Hematopoietic multipotent progenitor cell treated with erythropoietin and hydrocortisone succinate and interleukin-3 and kit ligand, for 4 days (in vitro differentiated cells): ENCODE results near the gene GATA1.

Experiments used
- DNase-seq: peaks from one replicate; pipeline ENCODE4 v3.0.0-alpha.2; 2015

GATA1 gene

DNA sequence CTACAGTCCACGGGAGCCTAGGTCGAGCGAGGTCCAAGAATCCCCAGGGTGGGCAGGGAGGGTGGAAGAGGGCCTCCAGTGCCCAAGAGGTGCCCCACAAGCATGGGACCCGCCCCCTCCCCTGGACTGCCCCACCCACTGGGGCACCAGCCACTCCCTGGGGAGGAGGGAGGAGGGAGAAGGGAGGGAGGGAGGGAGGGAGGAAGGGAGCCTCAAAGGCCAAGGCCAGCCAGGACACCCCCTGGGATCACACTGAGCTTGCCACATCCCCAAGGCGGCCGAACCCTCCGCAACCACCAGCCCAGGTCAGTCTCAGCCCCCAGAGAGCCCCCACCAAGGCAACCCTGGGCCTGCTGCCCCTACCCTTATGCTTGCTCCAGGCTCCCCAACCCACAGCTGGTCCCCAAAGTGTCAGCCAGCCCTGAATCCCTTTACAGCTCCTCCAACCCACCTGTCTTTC, at the start of gene GATA1:
Gene GATA1, plus strand, starts transcription at position 250 of the 460 bp plus-strand sequence. CDS start 4,520 bp downstream, outside the sequence.
- DNase-seq, result peak; percentile 91

DNA sequence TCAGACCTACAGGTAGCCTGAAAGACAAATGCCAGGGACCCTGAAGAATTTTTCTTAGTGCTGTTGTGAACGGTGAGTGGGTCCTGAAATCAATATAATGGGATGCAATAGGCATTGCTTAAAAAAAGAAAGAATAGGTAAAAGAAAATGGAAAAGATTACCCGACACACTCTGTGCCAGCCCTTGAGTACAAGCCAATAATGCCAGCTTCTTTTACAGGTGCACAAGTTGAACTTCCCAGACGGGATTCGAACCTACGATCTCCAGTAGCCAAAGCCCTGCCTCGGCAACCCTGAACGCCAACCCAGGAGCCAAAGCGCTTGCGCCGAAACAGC, 49.5 kb upstream of the GATA1 start:
- no peak for DNase-seq

GRCh38 chrX:48737213-48737938, 49.0 kb upstream of the GATA1 start:
- DNase-seq, result peak; percentile 98

DNA sequence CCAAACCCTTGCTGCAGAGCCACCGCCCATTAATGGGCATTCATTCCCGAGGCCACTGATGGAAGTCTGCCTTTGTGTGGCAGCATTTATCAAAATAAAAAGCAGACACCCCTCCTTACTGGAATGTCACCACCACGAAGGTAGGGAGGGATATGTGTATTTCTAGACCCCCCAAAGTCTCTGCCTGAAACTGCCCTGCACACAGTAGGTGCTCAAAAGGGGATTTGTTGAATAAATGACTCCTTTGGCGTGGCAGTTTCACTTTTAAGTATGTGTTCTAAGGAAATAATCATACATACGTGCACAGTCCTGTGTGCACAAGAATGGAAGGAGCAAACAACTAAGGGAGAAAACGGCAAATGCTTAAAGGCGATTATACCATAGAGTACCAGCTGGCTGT, 48.5 kb upstream of the GATA1 start:
- DNase-seq, result no peak

DNA sequence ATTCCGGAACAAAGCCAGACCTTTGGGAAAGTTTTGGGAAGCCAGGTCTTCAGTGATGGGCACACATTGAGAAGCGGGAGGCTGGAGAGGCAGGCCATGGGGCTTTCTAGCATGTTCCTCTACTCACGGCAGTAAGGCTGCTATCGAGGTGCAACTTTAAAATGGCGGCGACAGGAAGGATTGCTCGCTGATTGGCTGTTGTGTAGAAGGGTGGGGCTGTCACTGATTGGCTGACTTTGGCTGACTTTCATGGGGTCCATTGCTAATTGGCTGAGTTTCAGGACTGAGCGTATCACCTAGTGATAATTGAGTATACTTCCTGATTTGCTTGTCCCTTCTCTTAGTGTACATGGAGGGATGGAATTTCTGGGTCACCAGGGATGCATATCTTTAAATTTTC, 44.6 kb upstream of the GATA1 start:
- no peak for DNase-seq

DNA sequence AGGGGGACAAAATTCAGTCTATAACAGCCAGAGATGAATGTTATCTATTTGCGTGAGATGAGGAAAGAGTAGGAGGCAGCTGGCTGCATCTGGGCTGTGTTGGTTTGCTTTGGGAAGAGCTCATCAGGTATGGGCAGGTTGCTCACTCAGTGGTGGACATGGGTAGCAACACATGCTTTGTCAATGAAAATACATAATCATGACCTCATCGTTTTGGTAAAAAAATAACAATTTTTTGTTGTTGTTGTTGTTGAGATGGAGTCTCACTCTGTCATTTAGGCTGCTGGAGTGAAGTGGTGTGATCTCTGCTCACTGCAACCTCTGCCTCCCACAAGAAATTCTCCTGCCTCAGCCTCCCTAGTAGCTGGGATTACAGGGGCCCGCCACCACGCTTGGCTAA, 41.2 kb upstream of the GATA1 start:
- no peak for DNase-seq

GRCh38 chrX:48747415-48748016, 38.9 kb upstream of the GATA1 start:
- no peak for DNase-seq

- no peak for DNase-seq
Measured at GRCh38 chrX:48749182-48749581, 37.2 kb upstream of the GATA1 start.

DNA sequence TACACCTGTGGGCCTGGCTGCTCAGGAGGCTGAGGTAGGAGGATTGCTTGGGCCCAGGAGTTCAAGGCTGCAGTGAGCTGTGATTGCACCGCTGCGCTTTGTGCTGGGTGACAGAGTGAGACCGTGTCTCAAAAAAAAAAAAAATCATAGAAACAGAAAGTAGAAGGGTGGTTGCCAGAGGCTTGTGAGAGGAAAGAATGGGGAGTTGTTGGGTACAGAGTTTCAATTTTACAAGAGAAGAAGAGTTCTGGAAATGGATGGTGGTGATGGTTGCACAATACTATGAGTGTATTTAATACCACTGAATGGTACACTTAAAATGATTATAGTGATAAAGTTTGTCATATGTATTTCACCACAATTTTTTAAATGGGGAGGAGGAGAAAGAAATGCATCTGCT, 35.0 kb upstream of the GATA1 start:
- DNase-seq, result peak; percentile 24

- no peak for DNase-seq
Measured at GRCh38 chrX:48752498-48752897, 33.9 kb upstream of the GATA1 start.

- no peak for DNase-seq
Measured at GRCh38 chrX:48753708-48754228, 32.6 kb upstream of the GATA1 start.

DNA sequence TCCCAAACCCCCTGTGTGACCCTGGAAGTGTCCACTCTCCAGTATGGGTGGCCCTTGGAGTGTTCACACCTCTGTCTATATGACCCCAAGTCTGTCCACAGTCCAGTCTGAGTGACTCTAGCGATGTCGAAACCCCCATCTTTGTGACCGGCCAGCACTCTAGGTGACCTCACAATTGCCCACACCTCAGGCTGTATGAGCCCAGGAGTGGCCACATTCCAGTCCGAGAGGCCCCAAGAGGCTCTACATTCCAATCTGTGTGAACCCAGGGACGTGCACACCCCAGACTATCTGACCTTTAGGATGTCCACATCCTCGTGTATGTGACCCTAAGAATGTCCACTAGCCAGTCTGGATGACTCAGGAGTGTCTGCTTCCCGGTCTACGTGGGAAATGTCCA, 32.2 kb upstream of the GATA1 start:
- DNase-seq, result no peak

DNA sequence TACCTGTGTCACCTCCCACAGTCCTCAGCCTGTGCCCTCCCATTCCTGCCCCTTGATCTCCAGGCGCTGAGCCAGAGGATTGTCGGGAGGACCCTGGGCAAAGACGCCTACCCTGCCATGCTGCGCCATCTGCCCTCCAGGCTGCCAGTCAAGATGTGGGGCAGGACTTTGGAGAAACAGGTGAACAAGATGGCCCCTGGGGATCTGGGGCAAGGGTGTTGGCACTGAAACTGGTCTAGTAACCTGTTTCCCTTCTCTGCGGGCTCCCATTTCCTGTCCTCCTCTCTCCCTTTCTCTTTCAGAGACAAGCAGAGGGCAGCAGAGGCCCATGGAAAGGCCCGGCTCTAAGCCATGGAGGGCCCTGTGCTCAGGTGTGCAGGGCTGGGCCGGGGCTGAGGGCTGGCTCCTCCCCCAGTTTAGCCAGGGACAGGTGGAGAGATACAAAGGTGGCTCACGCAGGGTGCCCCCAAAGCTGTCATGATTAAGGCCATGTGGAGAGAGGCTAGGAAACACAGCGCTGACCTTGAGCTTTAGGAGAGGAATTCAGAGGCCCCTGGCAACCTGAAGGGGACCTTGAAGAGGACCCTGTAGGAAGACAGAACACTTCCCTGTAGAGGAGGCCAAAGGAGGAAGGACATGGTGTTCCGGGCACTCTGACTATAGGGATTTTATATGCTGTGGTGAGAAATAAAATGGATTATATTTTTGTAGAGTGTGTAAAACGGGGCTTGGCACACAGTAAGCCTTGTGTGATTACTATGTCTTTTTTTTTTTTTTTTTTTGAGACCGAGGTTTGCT, 24.5 kb upstream of the GATA1 start, which contains the start of gene GLOD5:
Gene GLOD5, plus strand, starts transcription at position 74 of the 798 bp plus-strand sequence. Its CDS starts 44 bp downstream, at position 118.
- peak; percentile 58 for DNase-seq

- no peak for DNase-seq
Measured at GRCh38 chrX:48769230-48769629, 17.2 kb upstream of the GATA1 start.

- no peak for DNase-seq
Measured at GRCh38 chrX:48770296-48770695, 16.1 kb upstream of the GATA1 start.

DNA sequence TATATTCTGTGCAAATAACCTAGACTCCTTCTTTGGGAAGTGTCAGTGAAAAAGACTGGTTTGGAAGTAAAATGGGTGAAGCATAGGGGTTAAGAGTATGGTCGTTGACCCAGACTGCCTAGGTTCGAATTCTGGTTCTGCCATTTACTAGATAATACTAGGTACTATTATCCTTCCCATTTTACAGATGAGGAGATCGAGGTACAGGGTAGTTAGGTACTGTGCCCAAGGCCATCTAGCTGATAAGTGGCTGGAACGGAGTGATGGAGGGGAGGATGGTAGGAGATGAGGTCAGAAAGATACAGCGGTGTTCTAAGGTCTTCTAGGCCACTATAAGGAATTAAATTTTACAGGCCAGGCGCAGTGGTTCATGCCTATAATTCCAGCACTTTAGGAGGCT, 13.8 kb upstream of the GATA1 start:
- no peak for DNase-seq

GRCh38 chrX:48776818-48777439, 9.5 kb upstream of the GATA1 start:
- no peak for DNase-seq

DNA sequence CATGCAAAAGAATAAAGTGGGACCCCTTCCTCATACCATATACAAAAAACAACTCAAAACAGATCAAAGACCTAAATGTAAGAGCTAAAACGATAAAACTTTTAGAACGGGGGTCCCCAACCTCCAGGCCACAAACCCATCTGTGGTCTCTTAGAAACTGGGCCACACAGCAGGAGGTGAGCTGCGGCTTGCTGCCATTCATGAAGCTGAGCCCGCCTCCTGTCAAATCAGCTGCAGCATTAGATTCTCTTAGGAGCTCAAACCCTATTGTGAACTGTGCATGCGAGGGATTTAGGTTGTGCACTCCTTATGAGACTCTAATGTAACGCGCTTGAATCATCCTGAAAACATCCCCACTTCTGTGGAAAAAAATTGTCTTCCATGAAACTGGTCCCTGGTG, 7.0 kb upstream of the GATA1 start:
- no peak for DNase-seq

DNA sequence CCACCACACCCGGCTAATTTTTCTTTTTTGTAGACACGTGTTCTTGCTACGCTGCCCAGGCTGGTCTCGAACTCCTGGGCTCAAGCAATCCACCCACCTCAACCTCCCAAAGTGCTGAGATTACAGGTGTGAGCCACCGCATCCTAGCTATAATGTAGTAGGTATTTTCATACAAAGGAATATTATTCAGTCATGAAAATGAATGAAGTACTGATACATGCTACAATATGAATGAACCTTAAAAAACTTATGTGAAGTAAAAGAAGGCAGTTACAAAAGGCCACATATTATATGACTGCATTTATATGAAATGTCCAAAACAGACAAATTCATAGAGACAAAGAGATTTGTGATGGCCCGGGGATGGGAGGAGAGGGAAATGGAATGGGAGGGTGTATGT, 4.7 kb upstream of the GATA1 start:
- no peak for DNase-seq

DNA sequence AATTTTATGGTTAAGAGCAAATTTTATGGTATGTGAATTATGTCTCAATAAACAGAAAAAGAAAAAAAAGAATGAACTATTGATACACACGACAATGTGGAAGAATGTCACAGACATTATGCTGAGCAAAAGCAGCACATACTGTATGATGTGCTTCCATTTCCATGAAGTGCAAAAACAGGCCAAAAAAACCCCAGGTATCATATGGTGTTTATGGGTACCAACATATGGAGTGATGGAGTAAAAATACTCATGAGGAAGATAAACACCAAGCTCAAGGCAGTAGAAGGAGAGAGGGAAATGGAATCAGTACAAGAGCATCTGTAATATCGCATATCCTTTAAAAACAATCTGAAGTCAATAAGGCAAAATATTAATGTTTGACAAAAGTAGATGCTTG, 4.2 kb upstream of the GATA1 start:
- DNase-seq, result no peak

GRCh38 chrX:48782795-48783194, 3.6 kb upstream of the GATA1 start:
- DNase-seq, result peak; percentile 95

- no peak for DNase-seq
Measured at GRCh38 chrX:48784726-48785125, 1.7 kb upstream of the GATA1 start.

DNA sequence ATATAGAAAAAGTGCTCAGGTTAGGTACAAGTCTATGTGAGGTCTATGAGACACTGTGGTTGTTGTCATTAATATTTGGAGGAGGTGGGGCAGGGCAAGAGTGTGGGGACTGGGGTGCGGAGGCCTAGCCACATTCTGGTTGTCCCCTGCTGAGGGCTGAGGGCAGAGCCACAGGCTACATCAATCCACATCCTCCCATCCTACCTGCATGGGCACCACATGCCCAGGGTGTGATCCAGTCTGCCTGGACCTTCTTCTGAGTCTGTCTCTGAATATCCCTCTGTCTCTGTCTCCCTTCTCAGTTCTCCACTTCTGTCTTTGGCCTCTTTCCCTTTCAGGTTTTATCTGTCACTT, 1.2 kb upstream of the GATA1 start:
- no peak for DNase-seq
